ENCODE data around the gene BBX. TPM values are rescaled to one million over a fixed set of nuclear protein-coding genes. Genes with fewer than 3 reads are reported as not detected.

BBX gene
- total RNA-seq, 6 experiments from 2014 or later, result 40.6 to 50.3 (median 46.4) TPM

- no peak overlapping the region for H3K4me3 Mint-ChIP-seq
- no peak overlapping the region for H3K27ac Mint-ChIP-seq
- no peaks in the 10 kb centered on the region for H3K9me3 Mint-ChIP-seq
- H3K36me3 Mint-ChIP-seq (ENCODE audit: low read depth), result no peaks in the 10 kb centered on the region
- no peaks in the 10 kb centered on the region for H3K4me1 Mint-ChIP-seq (ENCODE audit: low read depth)
- TF ChIP-seq CTCF (IDR thresholded peaks at IDR 0.05), result no peak
- H3K27me3 Mint-ChIP-seq (ENCODE audit: insufficient read depth), result no peaks in the 10 kb centered on the region
- DNase-seq, result no peak
Observed at GRCh38 chr3:107745354-107745753, 222.6 kb downstream of the BBX start.

GRCh38 chr3:107752202-107752990 lies 229.6 kb downstream of the BBX start:
- no peak overlapping the region for H3K4me3 Mint-ChIP-seq
- H3K9me3 Mint-ChIP-seq, result no peaks in the 10 kb centered on the region
- H3K36me3 Mint-ChIP-seq (ENCODE audit: low read depth), result no peaks in the 10 kb centered on the region
- H3K27ac Mint-ChIP-seq, result no peak overlapping the region
- H3K4me1 Mint-ChIP-seq (ENCODE audit: low read depth), result no peaks in the 10 kb centered on the region
- DNase-seq, result peak; percentile 4
- peak; percentile 66; the same call in 1 of the 2 replicates for TF ChIP-seq CTCF (IDR thresholded peaks at IDR 0.05)
- no peaks in the 10 kb centered on the region for H3K27me3 Mint-ChIP-seq (ENCODE audit: insufficient read depth)

GRCh38 chr3:107753494-107753893 lies 230.7 kb downstream of the BBX start:
- no peaks in the 10 kb centered on the region for H3K27me3 Mint-ChIP-seq (ENCODE audit: insufficient read depth)
- no peak overlapping the region for H3K27ac Mint-ChIP-seq
- no peaks in the 10 kb centered on the region for H3K9me3 Mint-ChIP-seq
- no peak overlapping the region for H3K4me3 Mint-ChIP-seq
- H3K36me3 Mint-ChIP-seq (ENCODE audit: low read depth), result no peaks in the 10 kb centered on the region
- DNase-seq, result peak; percentile 4
- H3K4me1 Mint-ChIP-seq (ENCODE audit: low read depth), result no peaks in the 10 kb centered on the region
- TF ChIP-seq CTCF (IDR thresholded peaks at IDR 0.05), result peak; percentile 76

- Mint-ChIP-seq H3K4me1 (ENCODE audit: low read depth) (no peaks in the 10 kb centered on the region), H3K4me3 (no peak overlapping the region), H3K36me3 (ENCODE audit: low read depth) (no peaks in the 10 kb centered on the region), H3K9me3 (no peaks in the 10 kb centered on the region), H3K27me3 (ENCODE audit: insufficient read depth) (no peaks in the 10 kb centered on the region), H3K27ac (no peak overlapping the region)
- DNase-seq, result no peak
- TF ChIP-seq CTCF (IDR thresholded peaks at IDR 0.05), result no peak
Observed at GRCh38 chr3:107753976-107754375, 231.2 kb downstream of the BBX start.

- peaks cover 2% of the 10 kb centered on the region; the same call in 1 of the 2 replicates for H3K27me3 Mint-ChIP-seq (ENCODE audit: insufficient read depth)
- peak; percentile 3 for DNase-seq
- H3K4me1 Mint-ChIP-seq (ENCODE audit: low read depth), result no peaks in the 10 kb centered on the region
Observed at GRCh38 chr3:107756649-107757048, 233.9 kb downstream of the BBX start.

More at GRCh38 chr3:107756649-107757048, 233.9 kb downstream of the BBX start:
- Mint-ChIP-seq H3K9me3 (no peaks in the 10 kb centered on the region), H3K36me3 (ENCODE audit: low read depth) (no peaks in the 10 kb centered on the region), H3K27ac (no peak overlapping the region), H3K4me3 (no peak overlapping the region)
- no peak for TF ChIP-seq CTCF (IDR thresholded peaks at IDR 0.05)

All from HFFc6 (cell line).